Ovary (tissue), 3 donors: ENCODE results near the gene DUSP22.

ENCODE experiments used
- EP300 ChIP-seq: sonication (generic); formaldehyde crosslinking; IDR thresholded peaks from one replicate; pipeline ENCODE4 v1.6.1; 2017; ENCODE audit warnings: antibody characterized with exemption
- POLR2A ChIP-seq: fragments of 450-650 bp; IDR thresholded peaks from one replicate; pipeline ENCODE4 v1.6.1; 2017; ENCODE audit warnings: antibody characterized with exemption, mild to moderate bottlenecking, moderate library complexity
- TF ChIP-seq, protein P1 (sequence below), 3 donors: fragments of 450-650 bp in 2 of 3; fragments of 200-600 bp in 1 of 3; IDR thresholded peaks; one replicate each; pipeline versions ENCODE4 v1.5.1 to v1.8.0; 2016 to 2022; ENCODE audit warnings: antibody characterized with exemption in 3 of 3, mild to moderate bottlenecking in 1 of 3
- donor health status: DM: no; HTN: no; CAD: no.

DNA sequence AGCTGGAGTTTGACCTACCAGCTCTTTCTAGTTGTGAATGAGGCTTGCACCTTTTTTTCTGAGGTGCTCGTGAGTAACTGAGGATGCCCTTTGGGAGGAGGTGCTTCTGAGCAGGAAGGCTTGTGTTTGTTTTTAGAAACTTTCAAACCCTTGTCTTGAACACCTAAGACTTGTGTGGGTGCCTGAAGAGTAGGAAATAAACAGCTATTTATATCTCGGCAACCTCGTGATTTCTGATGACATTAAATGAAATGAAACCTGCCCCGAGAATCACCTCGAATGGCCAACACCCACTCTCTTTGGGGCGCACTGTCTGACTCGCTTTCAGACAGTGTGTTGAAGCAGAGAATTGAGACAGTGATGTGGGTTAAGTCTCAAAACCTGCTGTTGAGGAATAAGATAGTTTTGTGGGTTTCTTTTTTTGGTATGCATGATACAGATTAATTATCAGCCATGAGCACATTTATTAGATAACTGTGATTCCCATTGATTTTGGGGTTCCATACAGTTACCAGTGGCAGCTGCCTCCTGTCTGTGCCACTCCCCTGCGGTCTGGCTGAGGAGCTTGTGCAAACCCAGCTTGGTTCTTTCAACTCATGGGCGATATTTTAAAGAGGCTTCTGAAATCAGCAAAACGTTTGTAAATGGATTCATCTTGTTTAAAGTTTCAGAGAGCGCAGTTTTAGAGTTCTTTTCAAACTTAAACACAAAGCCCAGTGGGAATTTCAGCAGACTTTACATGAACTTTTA lies 107.7 kb downstream of the DUSP22 start:
- TF ChIP-seq, protein P1, sequence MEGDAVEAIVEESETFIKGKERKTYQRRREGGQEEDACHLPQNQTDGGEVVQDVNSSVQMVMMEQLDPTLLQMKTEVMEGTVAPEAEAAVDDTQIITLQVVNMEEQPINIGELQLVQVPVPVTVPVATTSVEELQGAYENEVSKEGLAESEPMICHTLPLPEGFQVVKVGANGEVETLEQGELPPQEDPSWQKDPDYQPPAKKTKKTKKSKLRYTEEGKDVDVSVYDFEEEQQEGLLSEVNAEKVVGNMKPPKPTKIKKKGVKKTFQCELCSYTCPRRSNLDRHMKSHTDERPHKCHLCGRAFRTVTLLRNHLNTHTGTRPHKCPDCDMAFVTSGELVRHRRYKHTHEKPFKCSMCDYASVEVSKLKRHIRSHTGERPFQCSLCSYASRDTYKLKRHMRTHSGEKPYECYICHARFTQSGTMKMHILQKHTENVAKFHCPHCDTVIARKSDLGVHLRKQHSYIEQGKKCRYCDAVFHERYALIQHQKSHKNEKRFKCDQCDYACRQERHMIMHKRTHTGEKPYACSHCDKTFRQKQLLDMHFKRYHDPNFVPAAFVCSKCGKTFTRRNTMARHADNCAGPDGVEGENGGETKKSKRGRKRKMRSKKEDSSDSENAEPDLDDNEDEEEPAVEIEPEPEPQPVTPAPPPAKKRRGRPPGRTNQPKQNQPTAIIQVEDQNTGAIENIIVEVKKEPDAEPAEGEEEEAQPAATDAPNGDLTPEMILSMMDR (IDR thresholded peaks at IDR 0.05) = no peak
- TF ChIP-seq EP300 (no peak), POLR2A (no peak)
